GM13977 (cell line): Measurements from ENCODE around the gene NGEF.

Source experiments
- DNase-seq: peaks from one replicate; pipeline ENCODE4 v3.0.0; 2012; ENCODE audit warnings: low spot score
- in situ Hi-C: fragments of 300-500 bp; cut with MboI; formaldehyde crosslinking; loops from one replicate; pipeline ENCODE4 v1.12.0; 2022; ENCODE audit warnings: low sequenced_read_pairs, low pct_unique_long_range_greater_than_20kb, mixed read lengths, inconsistent platforms; ENCODE audit not compliant: unreplicated experiment
- TF ChIP-seq, protein P1 (sequence below): IDR thresholded peaks from 2 replicates; pipeline ENCODE4 v1.5.1; 2012; ENCODE audit warnings: mild to moderate bottlenecking, control low read depth; ENCODE audit not compliant: insufficient read depth; ENCODE audit errors: extremely low read depth, missing control alignments

The NGEF gene

DNA sequence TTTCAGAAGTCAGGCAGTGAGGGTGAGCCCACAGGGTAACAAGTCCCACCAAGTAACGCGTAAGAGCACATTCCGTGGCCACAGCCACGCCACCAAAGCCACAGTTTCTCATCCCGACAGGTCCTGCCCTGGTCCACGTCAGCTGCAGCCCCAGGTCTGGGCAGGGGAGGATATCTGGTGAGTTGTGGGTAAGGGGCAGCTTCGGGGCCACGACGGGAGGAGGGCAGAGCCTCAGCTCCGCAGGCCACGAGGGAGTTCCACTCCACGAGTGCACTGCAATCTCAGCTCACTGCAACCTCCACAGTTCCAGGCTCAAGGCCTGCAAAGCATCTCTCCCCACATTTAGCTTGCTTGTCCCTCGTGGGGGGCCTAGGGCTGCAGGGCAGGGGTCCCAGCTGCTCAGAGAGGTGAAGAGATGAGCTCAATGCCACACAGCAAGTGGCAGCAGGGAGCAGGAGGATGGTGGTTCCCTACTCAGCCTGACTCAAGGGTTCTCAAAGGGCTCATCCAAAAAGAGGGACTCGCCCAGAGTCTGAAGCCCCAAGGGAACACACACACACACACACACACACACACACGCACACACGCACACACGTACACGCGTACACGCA is 130.4 kb downstream of the NGEF start:
- TF ChIP-seq, protein P1, sequence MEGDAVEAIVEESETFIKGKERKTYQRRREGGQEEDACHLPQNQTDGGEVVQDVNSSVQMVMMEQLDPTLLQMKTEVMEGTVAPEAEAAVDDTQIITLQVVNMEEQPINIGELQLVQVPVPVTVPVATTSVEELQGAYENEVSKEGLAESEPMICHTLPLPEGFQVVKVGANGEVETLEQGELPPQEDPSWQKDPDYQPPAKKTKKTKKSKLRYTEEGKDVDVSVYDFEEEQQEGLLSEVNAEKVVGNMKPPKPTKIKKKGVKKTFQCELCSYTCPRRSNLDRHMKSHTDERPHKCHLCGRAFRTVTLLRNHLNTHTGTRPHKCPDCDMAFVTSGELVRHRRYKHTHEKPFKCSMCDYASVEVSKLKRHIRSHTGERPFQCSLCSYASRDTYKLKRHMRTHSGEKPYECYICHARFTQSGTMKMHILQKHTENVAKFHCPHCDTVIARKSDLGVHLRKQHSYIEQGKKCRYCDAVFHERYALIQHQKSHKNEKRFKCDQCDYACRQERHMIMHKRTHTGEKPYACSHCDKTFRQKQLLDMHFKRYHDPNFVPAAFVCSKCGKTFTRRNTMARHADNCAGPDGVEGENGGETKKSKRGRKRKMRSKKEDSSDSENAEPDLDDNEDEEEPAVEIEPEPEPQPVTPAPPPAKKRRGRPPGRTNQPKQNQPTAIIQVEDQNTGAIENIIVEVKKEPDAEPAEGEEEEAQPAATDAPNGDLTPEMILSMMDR = no peak
- no peak for DNase-seq
- in situ Hi-C loops = no loop called here

DNA sequence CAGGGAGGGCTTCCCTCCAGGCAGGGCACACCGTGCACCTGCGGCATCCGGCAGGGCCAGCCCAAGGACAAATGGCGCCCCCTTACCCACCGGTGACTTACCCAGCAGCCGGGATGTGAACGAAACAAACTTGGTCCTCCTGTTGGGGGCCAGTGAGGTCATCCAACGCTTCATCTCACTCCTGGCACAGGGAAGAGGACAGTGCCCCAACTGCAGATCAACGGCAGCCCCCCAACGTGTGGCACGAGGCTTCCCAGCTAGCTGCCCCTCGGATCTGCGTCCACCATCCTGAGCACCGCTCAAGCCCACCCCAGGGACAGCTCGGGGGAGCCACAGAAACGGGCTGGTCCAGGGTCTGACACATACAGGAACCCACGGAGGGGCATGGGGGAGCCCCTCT is 131.0 kb downstream of the NGEF start:
- TF ChIP-seq, protein P1 = no peak
- in situ Hi-C loops = no loop called here
- no peak for DNase-seq

DNA sequence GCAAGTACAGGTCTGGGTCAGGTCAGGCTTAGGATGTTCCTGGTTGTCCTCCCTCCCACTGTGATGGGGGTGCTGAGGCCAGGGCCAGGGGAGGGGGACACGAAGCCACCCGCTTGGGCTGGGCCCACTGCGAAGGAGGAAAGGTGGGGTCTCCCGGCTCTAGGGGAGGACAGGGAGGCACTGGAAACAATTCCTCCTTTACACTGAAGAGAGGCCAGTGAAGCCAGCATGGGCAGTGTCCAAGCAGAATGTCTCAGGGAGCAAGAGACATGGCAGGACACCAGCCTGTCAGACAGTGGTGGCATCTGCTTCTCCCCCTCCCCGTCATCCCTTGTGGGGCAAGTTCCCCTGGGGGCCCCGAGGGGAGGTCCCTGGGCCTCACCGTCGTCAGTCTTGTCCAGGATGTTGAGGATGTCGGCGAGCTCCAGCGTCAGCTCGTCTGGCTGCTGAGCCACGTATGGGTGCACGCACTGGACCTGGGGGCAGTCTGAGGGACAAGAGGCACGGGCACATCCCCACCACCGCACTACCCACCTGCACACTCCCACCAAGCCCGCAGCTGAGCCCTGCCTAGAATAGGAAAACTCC is 132.2 kb downstream of the NGEF start:
- DNase-seq = no peak
- in situ Hi-C loops = no loop called here
- TF ChIP-seq, protein P1 = no peak

DNA sequence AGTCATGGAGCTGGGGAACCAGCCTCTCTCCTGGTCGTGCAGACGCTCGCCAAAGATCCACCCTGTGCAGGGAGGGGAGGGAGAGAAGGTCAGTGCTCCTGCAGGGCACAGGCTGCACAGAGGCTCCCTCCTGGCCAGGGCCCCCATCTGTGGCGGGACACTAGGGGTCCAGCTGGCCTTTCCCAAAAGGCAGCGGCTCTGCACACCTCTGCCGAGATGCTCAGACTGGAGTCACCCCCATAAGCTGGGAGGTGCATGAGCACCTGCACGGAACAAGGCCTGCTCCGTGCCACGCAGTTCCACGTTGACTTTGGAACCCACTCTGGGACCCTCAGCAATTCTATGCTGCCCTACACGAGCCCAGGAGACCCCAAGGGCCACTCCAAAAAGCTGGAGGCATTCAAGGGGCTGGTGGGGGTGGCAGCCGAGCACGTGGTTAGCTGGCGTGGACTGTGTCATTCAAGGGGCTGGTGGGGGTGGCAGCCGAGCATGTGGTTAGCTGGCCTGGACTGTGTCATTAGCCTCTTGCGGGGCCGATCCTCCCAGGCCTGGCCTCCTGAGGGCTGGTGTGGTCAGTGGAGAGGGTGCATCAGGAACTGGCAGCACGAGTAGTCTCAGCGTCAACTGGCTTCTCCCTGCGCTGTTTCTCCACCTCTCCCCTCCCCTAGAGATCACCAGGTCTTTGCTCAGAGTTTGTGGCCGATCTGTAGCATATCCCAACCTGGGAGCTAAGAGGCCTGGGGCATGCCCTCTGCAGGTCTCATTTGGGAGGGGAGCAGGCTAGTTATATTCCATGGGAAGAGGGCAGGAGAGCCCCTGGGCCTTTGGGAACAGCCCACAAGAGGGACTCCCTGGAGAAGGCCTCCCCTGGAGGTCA is 133.2 kb downstream of the NGEF start:
- in situ Hi-C loops = no loop called here
- DNase-seq = no peak
- TF ChIP-seq, protein P1 = no peak

DNA sequence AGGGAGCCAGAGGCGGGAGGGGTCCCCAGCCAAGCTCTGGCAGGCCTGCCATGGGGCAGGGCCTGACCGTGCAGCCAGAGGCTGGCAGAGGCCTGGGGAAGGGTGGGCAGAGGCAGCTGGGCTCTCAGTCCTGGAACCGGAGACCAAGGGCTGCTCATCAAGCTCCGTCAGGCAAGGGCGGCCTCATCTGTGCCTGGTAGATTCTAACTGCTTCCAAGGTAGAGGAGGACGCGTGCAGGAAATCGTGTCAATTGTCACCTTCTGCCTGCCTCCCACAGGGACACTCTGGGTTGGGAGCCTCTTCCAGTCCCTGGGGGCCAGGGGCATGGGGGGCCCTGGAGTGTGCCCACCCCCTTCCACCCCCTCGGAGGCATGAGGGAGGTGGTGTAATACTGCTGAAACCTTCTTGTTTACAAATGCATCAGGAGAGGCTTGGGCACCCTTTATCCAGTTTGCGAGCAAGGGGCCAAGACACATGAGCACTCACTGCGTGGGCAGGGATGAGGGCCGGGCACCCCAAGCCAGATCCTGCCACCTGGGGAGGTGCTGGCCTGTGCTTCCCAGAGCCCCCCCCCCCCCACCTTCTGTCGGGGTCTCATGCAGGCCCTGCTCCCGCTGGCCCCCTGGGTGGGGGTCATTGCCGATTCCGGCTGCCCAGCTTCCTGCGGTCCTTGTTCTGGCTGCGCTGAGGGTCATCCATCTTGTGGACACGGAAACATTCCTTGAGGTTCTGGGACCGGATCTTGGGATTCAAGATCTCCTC is 134.0 kb downstream of the NGEF start:
- DNase-seq = no peak
- in situ Hi-C loops = no loop called here

More for the DNA sequence above, 134.0 kb downstream of the NGEF start:
- TF ChIP-seq, protein P1 = no peak
